Endothelial cell of umbilical vein (primary cell): Measurements from ENCODE around the gene ANGPT4. TPM values are rescaled to one million over a fixed set of nuclear protein-coding genes. Genes with fewer than 3 reads are reported as not detected.

Experiments
- BruUV-seq: library from RNA; stranded (reverse); fragments of 400-500 nt; replicated peaks from 2 replicates; lab custom pipeline; 2021; lab: Mats Ljungman, UMichigan
- CTCF ChIA-PET: fragments of 300-600, 350-600 bp; sonication (Branson Sonifier 250); formaldehyde crosslinking; loops from one replicate; lab custom pipeline; 2021; ENCODE audit warnings: antibody characterized with exemption, inconsistent platforms; lab: Charles Lee
- POLR2A ChIA-PET: fragments of 300-600, 350-600 bp; sonication (Branson Sonifier 250); formaldehyde crosslinking; loops from one replicate; lab custom pipeline; 2021; ENCODE audit warnings: antibody characterized with exemption, inconsistent platforms; lab: Charles Lee
- DNase-seq: peaks from one replicate; pipeline ENCODE4 v3.0.0-alpha.2; 2011; ENCODE audit warnings: low read depth, low spot score
- FAIRE-seq: peaks from 2 replicates; lab custom pipeline; 2011; peaks lifted over from hg19 to GRCh38; lab: Jason Lieb, UNC
- H2AFZ ChIP-seq: 2 replicates; pipeline ENCODE4 v1.6.0; 2012; ENCODE audit warnings: low read depth, low read length, control low read depth, inconsistent platforms
- H3K27ac ChIP-seq: 2 replicates; pipeline ENCODE4 v1.5.1; 2011; ENCODE audit warnings: low read depth, mild to moderate bottlenecking, control low read depth, low read length, moderate library complexity; ENCODE audit not compliant: insufficient read depth
- H3K27me3 ChIP-seq, 2 experiments: 2 replicates each; pipeline versions ENCODE4 v1.6.0 to v1.6.1; 2011; ENCODE audit warnings: low read length in 2 of 2, mixed read lengths in 1 of 2; ENCODE audit not compliant: control insufficient read depth in 2 of 2, insufficient read depth in 2 of 2
- H3K36me3 ChIP-seq, 2 experiments: 2 replicates in 1 of 2; 3 replicates in 1 of 2; pipeline ENCODE4 v1.5.1; 2011; ENCODE audit warnings: low read length in 2 of 2, mild to moderate bottlenecking in 1 of 2, moderate library complexity in 1 of 2; ENCODE audit not compliant: control insufficient read depth in 2 of 2, insufficient read depth in 2 of 2; ENCODE audit errors: extremely low read depth in 1 of 2
- H3K4me1 ChIP-seq: 3 replicates; pipeline ENCODE4 v1.5.1; 2011; ENCODE audit warnings: mild to moderate bottlenecking, low read length; ENCODE audit not compliant: control insufficient read depth, insufficient read depth; ENCODE audit errors: extremely low read depth
- H3K4me2 ChIP-seq: 2 replicates; pipeline ENCODE4 v1.6.1; 2011; ENCODE audit warnings: low read length, control low read depth, mixed read lengths; ENCODE audit not compliant: insufficient read depth
- H3K4me3 ChIP-seq, 3 experiments: fragments of 200-600 bp in 1 of 3; sonication (generic), shearing (Covaris generic) in 1 of 3; replicated peaks in 1 of 3; 2 replicates each; pipeline ENCODE4 v1.5.1; 2011 to 2016; ENCODE audit warnings: control low read depth in 3 of 3, low read length in 3 of 3, mild to moderate bottlenecking in 2 of 3, inconsistent platforms in 1 of 3, low read depth in 1 of 3, moderate library complexity in 1 of 3; ENCODE audit not compliant: insufficient read depth in 1 of 3
- H3K79me2 ChIP-seq: 2 replicates; pipeline ENCODE4 v1.6.0; 2012; ENCODE audit warnings: low read length, inconsistent platforms; ENCODE audit not compliant: control insufficient read depth, insufficient read depth
- H3K9ac ChIP-seq: replicated peaks from 2 replicates; pipeline ENCODE3; 2011; ENCODE audit warnings: low read length, control low read depth; ENCODE audit not compliant: insufficient read depth; ENCODE audit errors: extremely low read depth
- H3K9me1 ChIP-seq: replicated peaks from 3 replicates; pipeline ENCODE4 v1.6.0; 2011; ENCODE audit warnings: mild to moderate bottlenecking, low read length; ENCODE audit not compliant: control insufficient read depth, insufficient read depth; ENCODE audit errors: extremely low read depth
- H3K9me3 ChIP-seq: replicated peaks from 2 replicates; pipeline ENCODE4 v1.5.1; 2012; ENCODE audit warnings: low read length, inconsistent platforms; ENCODE audit not compliant: control insufficient read depth, insufficient read depth
- H4K20me1 ChIP-seq: replicated peaks from 2 replicates; pipeline ENCODE3; 2011; ENCODE audit warnings: mild to moderate bottlenecking, low read length; ENCODE audit not compliant: control insufficient read depth, insufficient read depth; ENCODE audit errors: extremely low read depth
- CTCF ChIP-seq, 2 donors: IDR thresholded peaks; 1 replicate in 1 of 2; 2 replicates in 1 of 2; pipeline ENCODE4 v1.5.1; 2011; ENCODE audit warnings: low read length in 2 of 2, mild to moderate bottlenecking in 2 of 2, moderate library complexity in 2 of 2, control low read depth in 1 of 2, inconsistent platforms in 1 of 2, low read depth in 1 of 2; ENCODE audit not compliant: insufficient read depth in 1 of 2; ENCODE audit errors: extremely low read depth in 1 of 2
- EZH2 ChIP-seq: IDR thresholded peaks from 2 replicates; pipeline ENCODE4 v1.6.1; 2012; ENCODE audit warnings: borderline replicate concordance, low read depth, mild to moderate bottlenecking, moderate library complexity, low read length, inconsistent platforms; ENCODE audit not compliant: severe bottlenecking
- FOS ChIP-seq: IDR thresholded peaks from 2 replicates; pipeline ENCODE4 v1.6.1; 2011; ENCODE audit warnings: mild to moderate bottlenecking, low read length, moderate library complexity, borderline replicate concordance; ENCODE audit not compliant: insufficient read depth
- GATA2 ChIP-seq: IDR thresholded peaks from 2 replicates; pipeline ENCODE4 v1.7.0; 2011; ENCODE audit warnings: low read depth, mild to moderate bottlenecking, moderate library complexity, mixed read lengths, low read length; ENCODE audit not compliant: insufficient read length, insufficient read depth
- JUN ChIP-seq: IDR thresholded peaks from 2 replicates; pipeline ENCODE4 v1.6.1; 2011; ENCODE audit warnings: borderline replicate concordance, low read depth; ENCODE audit not compliant: insufficient read length, insufficient read depth
- MAX ChIP-seq: IDR thresholded peaks from 2 replicates; pipeline ENCODE4 v1.6.1; 2011; ENCODE audit not compliant: insufficient read depth, insufficient read length
- MYC ChIP-seq: IDR thresholded peaks from one replicate; pipeline ENCODE4 v1.6.1; 2011; ENCODE audit warnings: mild to moderate bottlenecking, low read depth, low read length
- POLR2A ChIP-seq: IDR thresholded peaks from 2 replicates; pipeline ENCODE4 v1.6.1; 2012; ENCODE audit warnings: low read depth, mild to moderate bottlenecking, control low read depth, low read length
- POLR2AphosphoS5 ChIP-seq: IDR thresholded peaks from 2 replicates; pipeline ENCODE4 v1.6.1; 2012; ENCODE audit warnings: low read depth, mild to moderate bottlenecking, control low read depth, low read length, moderate library complexity; ENCODE audit not compliant: insufficient read depth
- dilution Hi-C: fragments of 300-500 bp; cut with MboI; formaldehyde crosslinking; loops from one replicate; pipeline ENCODE4 v1.15.0; 2019; ENCODE audit warnings: low sequenced_read_pairs; ENCODE audit not compliant: extremely low pct_ligation_motif_present
- intact Hi-C: fragments of 100-400 bp; cut with micrococcal nuclease; formaldehyde crosslinking; loops from one replicate; pipeline ENCODE4 v1.10.0; 2022
- polyA plus RNA-seq, 4 experiments: library from polyadenylated mRNA; depleted of rRNA in 3 of 4; stranded (reverse) in 3 of 4; unstranded in 1 of 4; fragments of >200 nt; gene quantifications; 2 replicates each; pipeline versions ENCODE4 v1.2.1 to v1.2.3, GENCODE V29; 2011 to 2012; ENCODE audit warnings: missing spikeins in 1 of 4
- total RNA-seq: library from RNA; stranded (reverse); gene quantifications from 2 replicates; pipeline ENCODE4 v1.2.3, GENCODE V29; 2021

ANGPT4 gene
- total and polyA plus RNA-seq, 2 donors (not counting 3 experiments of a cell fraction or from before 2014, with no cell fraction given) = not detected

- dilution Hi-C loops = no loop called here
- no peaks in the 10 kb centered on the region for H3K9me3 ChIP-seq
- H3K9ac ChIP-seq = no peak overlapping the region
- no peak overlapping the region for H2AFZ ChIP-seq
- DNase-seq (no peak), FAIRE-seq (no peak)
- TF ChIP-seq GATA2 (no peak), FOS (no peak), CTCF (IDR thresholded peaks at IDR 0.05; ENCODE audit: extremely low read depth in 1 of 2, insufficient read depth in 1 of 2, low read depth in 1 of 2, low read length in 2 of 2) (no peak), MYC (no peak), JUN (no peak), EZH2 (no peak), MAX (no peak), POLR2AphosphoS5 (no peak), POLR2A (no peak)
- no peak overlapping the region for H3K4me3 ChIP-seq
- H3K36me3 ChIP-seq = no peaks in the 10 kb centered on the region
- H3K4me2 ChIP-seq = no peak overlapping the region
- no peaks in the 10 kb centered on the region for H3K79me2 ChIP-seq
- no peaks in the 10 kb centered on the region for H4K20me1 ChIP-seq
- no peaks in the 10 kb centered on the region for H3K9me1 ChIP-seq
- no peaks in the 10 kb centered on the region for H3K4me1 ChIP-seq
- POLR2A ChIA-PET = no interaction called here
- CTCF ChIA-PET = interaction anchor here (1.1 to 6.9 kb wide), 4 partner anchors 12 to 149 kb away, joined by 3 to 441 read pairs (median 4); no protein-coding TSS in a partner anchor
- H3K27me3 ChIP-seq = no peaks in the 10 kb centered on the region
- intact Hi-C loops = loop anchor here (10.0 kb wide), 2 partner anchors 226 to 256 kb away; partner anchors contain the start of gene TMEM74B
- H3K27ac ChIP-seq = no peak overlapping the region
- BruUV-seq = no TSS peak
Observed at GRCh38 chr20:958936-959815, 43.0 kb upstream of the ANGPT4 start.
